GM06990 (cell line): ENCODE data around the gene SDK1.
"Not testable (repeated sequence)": the region's sequence is repeated elsewhere in the genome, so short reads cannot be mapped to it uniquely, and the experiment has no call there.

ENCODE experiments used
- DNase-seq: peaks from one replicate; pipeline ENCODE4 v3.0.0-alpha.2; 2011; ENCODE audit not compliant: insufficient read length; ENCODE audit errors: extremely low read depth
- H3K27me3 ChIP-seq: replicated peaks from 2 replicates; pipeline ENCODE4 v1.6.0; 2011; ENCODE audit warnings: low read length; ENCODE audit not compliant: control insufficient read depth, insufficient read depth
- H3K36me3 ChIP-seq: 2 replicates; pipeline ENCODE4 v1.5.1; 2011; ENCODE audit warnings: low read length; ENCODE audit not compliant: control insufficient read depth, insufficient read depth
- H3K4me3 ChIP-seq: replicated peaks from 2 replicates; pipeline ENCODE4 v1.5.1; 2011; ENCODE audit warnings: low read depth, mild to moderate bottlenecking, control low read depth, low read length
- TF ChIP-seq, protein P1 (sequence below): IDR thresholded peaks from 2 replicates; pipeline ENCODE4 v1.5.1; 2011; ENCODE audit warnings: low read length, control low read depth, mild to moderate bottlenecking, inconsistent platforms; ENCODE audit not compliant: insufficient read depth, poor library complexity, severe bottlenecking

The SDK1 gene

GRCh38 chr7:3747467-3747866, 446.4 kb downstream of the SDK1 start:
- Histone ChIP-seq H3K36me3 (no peaks in the 10 kb centered on the region), H3K27me3 (no peaks in the 10 kb centered on the region), H3K4me3 (no peak overlapping the region)
- DNase-seq, result no peak
- TF ChIP-seq, protein P1, sequence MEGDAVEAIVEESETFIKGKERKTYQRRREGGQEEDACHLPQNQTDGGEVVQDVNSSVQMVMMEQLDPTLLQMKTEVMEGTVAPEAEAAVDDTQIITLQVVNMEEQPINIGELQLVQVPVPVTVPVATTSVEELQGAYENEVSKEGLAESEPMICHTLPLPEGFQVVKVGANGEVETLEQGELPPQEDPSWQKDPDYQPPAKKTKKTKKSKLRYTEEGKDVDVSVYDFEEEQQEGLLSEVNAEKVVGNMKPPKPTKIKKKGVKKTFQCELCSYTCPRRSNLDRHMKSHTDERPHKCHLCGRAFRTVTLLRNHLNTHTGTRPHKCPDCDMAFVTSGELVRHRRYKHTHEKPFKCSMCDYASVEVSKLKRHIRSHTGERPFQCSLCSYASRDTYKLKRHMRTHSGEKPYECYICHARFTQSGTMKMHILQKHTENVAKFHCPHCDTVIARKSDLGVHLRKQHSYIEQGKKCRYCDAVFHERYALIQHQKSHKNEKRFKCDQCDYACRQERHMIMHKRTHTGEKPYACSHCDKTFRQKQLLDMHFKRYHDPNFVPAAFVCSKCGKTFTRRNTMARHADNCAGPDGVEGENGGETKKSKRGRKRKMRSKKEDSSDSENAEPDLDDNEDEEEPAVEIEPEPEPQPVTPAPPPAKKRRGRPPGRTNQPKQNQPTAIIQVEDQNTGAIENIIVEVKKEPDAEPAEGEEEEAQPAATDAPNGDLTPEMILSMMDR, result no peak

- H3K36me3 ChIP-seq, result no peaks in the 10 kb centered on the region
- no peak overlapping the region for H3K4me3 ChIP-seq
- no peaks in the 10 kb centered on the region for H3K27me3 ChIP-seq
- TF ChIP-seq, protein P1, result no peak
- no peak for DNase-seq
Observed at GRCh38 chr7:3748389-3748788, 447.3 kb downstream of the SDK1 start.

DNA sequence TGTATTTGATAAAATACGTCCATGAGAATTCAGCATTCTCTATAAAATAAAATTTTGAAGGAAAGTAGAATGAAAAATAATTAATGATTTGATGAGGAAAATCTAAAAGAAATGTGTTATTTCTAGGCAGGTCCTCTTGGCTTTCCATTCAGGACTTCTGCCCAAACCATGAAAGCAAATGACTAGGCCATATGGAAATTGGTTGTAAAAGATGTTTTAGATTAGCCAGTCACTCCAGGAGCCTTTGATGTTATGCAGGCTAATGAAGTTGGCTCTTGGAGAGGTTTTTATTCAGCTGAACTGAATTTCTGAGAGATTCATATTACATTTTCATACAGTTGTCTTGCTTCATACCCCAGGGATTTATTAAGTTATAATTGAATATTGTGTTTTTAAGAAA, 452.8 kb downstream of the SDK1 start:
- Histone ChIP-seq H3K4me3 (no peak overlapping the region), H3K27me3 (no peaks in the 10 kb centered on the region), H3K36me3 (no peaks in the 10 kb centered on the region)
- DNase-seq, result no peak
- TF ChIP-seq, protein P1, result no peak

DNA sequence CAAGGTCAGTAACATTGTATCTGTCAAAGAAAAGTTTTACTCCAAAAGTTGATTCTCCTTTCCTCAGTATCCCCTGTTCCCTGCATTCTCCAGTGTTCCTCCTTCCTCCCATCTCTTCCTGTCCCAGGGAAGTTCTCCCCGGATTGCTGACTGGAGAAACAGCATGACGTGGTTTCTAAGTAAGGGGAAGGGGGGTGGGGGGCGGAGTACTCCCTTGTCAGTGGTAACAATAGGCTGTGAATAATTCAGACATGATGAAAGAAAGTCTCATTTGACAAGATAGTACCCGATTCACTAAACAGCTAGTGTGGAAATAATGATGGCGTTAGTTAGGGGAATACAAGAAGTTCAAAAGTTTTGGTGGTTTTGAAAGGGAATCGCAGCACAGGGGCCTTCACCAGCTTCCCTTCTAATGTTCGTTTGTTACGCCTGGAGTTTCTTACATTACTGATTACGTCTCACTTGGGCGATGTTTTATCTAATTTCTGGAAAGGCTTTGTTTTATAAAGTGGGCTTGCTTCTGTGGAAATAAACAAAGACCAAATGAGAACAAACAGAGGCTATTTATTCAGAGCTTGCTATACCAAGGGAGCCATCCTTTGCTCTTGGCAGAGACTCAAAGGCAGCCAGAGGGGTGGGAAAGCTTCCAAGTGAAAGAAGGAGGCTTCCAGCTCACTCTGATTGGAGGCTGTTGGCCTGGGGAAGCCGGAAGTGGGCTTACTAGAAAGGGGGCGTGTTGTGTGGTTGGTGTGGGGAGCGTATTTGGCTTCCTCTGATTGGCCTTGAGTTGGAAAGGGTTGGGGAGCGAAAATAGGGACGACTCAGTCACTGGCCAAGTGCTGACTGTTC, 453.7 kb downstream of the SDK1 start:
- no peak for DNase-seq
- H3K4me3 ChIP-seq, result no peak overlapping the region
- no peaks in the 10 kb centered on the region for H3K27me3 ChIP-seq
- TF ChIP-seq, protein P1, result no peak
- no peaks in the 10 kb centered on the region for H3K36me3 ChIP-seq

- H3K27me3 ChIP-seq, DNase-seq, H3K4me3 ChIP-seq, H3K36me3 ChIP-seq: not testable (repeated sequence)
Observed at GRCh38 chr7:3755778-3756453, 454.9 kb downstream of the SDK1 start.

- Histone ChIP-seq H3K27me3 (no peaks in the 10 kb centered on the region), H3K4me3 (no peak overlapping the region), H3K36me3 (no peaks in the 10 kb centered on the region)
- TF ChIP-seq, protein P1, result no peak
- no peak for DNase-seq
Observed at GRCh38 chr7:3757059-3757458, 456.0 kb downstream of the SDK1 start.
